Activated CD4-positive, alpha-beta T cell treated with anti-CD3 and anti-CD28 coated beads, Interleukin-2, amount 10 ng/mL, durations not matched to agents 24 days and 14 days (primary cell): ENCODE measurements around the gene NRXN2. TPM values are rescaled to one million over a fixed set of nuclear protein-coding genes. Genes with fewer than 3 reads are reported as not detected.
"Not testable (repeated sequence)": the region's sequence is repeated elsewhere in the genome, so short reads cannot be mapped to it uniquely, and the experiment has no call there.

ENCODE experiments used
- DNase-seq: peaks from one replicate; pipeline ENCODE4 v3.0.0; 2022
- H3K27ac Mint-ChIP-seq: one replicate; pipeline ENCODE4 v1.8.0; 2022; ENCODE audit warnings: mild to moderate bottlenecking, mixed read lengths
- H3K27me3 Mint-ChIP-seq: one replicate; pipeline ENCODE4 v1.8.0; 2022; ENCODE audit warnings: mixed read lengths
- H3K36me3 Mint-ChIP-seq: one replicate; pipeline ENCODE4 v1.8.0; 2022; ENCODE audit warnings: low read depth, mild to moderate bottlenecking, mixed read lengths
- H3K4me1 Mint-ChIP-seq: one replicate; pipeline ENCODE4 v1.8.0; 2021; ENCODE audit warnings: mixed read lengths
- H3K4me3 Mint-ChIP-seq: one replicate; pipeline ENCODE4 v1.8.0; 2022; ENCODE audit warnings: mild to moderate bottlenecking, moderate library complexity, mixed read lengths
- H3K9me3 Mint-ChIP-seq: one replicate; pipeline ENCODE4 v1.8.0; 2021; ENCODE audit warnings: mixed read lengths
- intact Hi-C: fragments of 100-400 bp; cut with micrococcal nuclease; formaldehyde crosslinking; loops from one replicate; pipeline ENCODE4 v1.15.1; 2023
- total RNA-seq: library from RNA; stranded (reverse); gene quantifications from 2 replicates; pipeline ENCODE4 v1.2.3, GENCODE V29; 2022

NRXN2 gene
- total RNA-seq, 1 donor from 2014 or later = 0.61 TPM

DNA sequence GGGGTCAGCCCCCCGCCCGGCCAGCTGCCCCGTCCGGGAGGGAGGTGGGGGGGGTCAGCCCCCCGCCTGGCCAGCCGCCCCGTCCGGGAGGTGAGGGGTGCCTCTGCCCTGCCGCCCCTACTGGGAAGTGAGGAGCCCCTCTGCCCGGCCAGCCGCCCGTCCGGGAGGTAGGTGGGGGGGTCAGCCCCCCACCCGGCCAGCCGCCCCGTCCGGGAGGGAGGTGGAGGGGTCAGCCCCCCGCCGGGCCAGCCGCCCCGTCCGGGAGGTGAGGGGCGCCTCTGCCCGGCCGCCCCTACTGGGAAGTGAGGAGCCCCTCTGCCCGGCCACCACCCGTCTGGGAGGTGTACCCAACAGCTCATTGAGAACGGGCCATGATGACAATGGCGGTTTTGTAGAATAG, 21.0 kb downstream of the NRXN2 start:
- H3K4me1 Mint-ChIP-seq = not testable (repeated sequence)

DNA sequence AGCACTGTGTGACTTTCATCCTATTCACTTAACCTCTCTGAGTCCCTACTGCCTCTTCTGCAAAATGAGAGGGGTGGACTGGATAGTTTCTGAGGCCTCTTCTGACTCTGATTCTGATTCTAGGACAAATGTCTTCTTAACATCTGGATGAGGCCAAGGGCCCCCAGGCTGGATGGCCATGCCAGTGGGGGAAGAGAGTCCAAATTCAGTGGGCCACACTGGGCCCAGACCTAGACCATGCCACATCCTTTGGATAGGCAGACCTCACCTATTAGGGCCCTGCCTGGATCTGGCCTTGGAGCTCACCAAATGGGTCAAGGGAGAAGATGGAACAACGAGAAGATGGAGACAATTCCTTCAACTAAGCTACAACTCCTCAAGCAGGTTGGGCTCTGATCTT, 24.6 kb downstream of the NRXN2 start:
- no peaks in the 10 kb centered on the region for H3K36me3 Mint-ChIP-seq
- H3K4me1 Mint-ChIP-seq = no peaks in the 10 kb centered on the region
- no peak overlapping the region for H3K4me3 Mint-ChIP-seq
- intact Hi-C loops = no loop called here
- no peak overlapping the region for H3K27ac Mint-ChIP-seq
- no peaks in the 10 kb centered on the region for H3K9me3 Mint-ChIP-seq
- H3K27me3 Mint-ChIP-seq = peaks cover 43% of the 10 kb centered on the region
- no peak for DNase-seq

More for the DNA sequence above, 21.0 kb downstream of the NRXN2 start:
- H3K27me3 Mint-ChIP-seq = peaks cover 41% of the 10 kb centered on the region
- H3K27ac Mint-ChIP-seq, H3K4me3 Mint-ChIP-seq, DNase-seq, H3K9me3 Mint-ChIP-seq, intact Hi-C loops, H3K36me3 Mint-ChIP-seq: not testable (repeated sequence)

DNA sequence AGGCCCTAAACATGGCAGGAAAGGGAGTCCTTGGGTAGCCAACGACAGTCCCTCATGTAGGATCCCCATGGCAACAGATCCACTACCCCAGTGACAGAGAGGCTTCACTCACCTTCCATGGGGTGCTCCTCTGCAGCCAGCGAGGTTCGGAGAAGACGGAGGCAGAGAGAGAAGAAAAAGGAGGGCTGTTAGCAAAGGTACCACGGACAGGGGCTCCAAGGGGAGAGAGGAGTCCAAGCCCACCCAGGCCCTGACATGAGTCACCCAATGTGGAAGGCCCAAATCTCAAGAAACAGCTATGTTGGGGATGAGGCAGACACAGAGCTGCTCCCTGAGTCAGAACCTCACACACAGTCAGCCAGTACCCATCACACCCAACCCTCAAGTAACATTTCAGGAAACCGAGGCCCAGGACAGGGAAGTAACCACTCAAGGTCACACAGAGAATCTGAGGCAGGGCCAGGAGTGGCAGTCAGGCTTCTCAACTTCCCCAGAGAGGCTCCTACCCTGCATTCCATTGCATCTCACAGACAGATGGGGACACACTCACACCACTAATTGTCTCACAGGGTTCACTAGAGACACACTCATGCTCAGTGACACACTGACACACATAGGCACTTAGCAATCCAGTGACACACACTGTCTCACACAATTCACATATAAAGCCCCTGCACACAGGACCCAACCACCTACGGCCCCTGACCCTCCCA, 25.2 kb downstream of the NRXN2 start:
- no peak overlapping the region for H3K4me3 Mint-ChIP-seq
- no peaks in the 10 kb centered on the region for H3K36me3 Mint-ChIP-seq
- no peak overlapping the region for H3K27ac Mint-ChIP-seq
- H3K27me3 Mint-ChIP-seq = peaks cover 46% of the 10 kb centered on the region
- DNase-seq = no peak
- intact Hi-C loops = no loop called here
- peaks cover 1% of the 10 kb centered on the region for H3K4me1 Mint-ChIP-seq
- H3K9me3 Mint-ChIP-seq = no peaks in the 10 kb centered on the region

DNA sequence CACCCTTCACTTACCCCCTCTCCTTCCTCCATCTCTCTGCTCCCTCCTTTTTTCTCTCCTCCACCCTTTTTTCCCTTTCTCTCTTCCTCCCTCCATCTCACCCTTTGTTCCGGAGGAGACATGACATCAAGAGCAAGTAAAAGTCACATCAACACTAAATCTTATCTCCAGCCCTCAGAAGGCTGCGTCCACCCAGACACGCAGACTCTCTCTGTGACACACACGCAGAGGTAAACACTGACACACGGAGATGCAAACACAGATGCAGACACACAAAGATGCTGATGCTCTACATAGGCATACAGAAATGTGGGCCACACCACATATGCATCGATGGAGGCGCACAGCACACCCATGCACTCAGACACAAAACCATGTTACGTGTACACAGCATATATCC, 27.0 kb downstream of the NRXN2 start:
- no peak for DNase-seq
- intact Hi-C loops = no loop called here
- H3K9me3 Mint-ChIP-seq = no peaks in the 10 kb centered on the region
- H3K36me3 Mint-ChIP-seq = no peaks in the 10 kb centered on the region
- H3K27me3 Mint-ChIP-seq = peaks cover 60% of the 10 kb centered on the region
- peaks cover 6% of the 10 kb centered on the region for H3K4me1 Mint-ChIP-seq
- H3K27ac Mint-ChIP-seq = no peak overlapping the region
- no peak overlapping the region for H3K4me3 Mint-ChIP-seq

DNA sequence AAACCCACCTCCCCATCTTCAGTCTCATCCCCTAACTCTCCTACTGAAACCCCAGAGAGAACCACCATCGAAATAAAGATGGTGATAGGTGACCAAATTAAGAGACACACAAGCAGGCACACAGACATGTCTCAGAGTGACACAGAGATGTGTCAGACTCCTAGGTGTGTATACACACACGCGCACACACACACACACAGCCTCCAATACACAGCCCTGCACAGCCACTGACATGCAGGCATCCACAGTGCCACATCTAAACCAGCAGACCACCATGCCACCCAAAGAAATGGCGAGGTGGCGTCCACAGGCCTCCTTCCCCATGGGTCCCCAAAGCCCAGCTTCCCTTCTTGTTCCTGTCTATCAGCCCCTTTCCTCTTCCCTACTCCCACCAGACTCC, 27.4 kb downstream of the NRXN2 start:
- no peak overlapping the region for H3K27ac Mint-ChIP-seq
- H3K27me3 Mint-ChIP-seq = peaks cover 58% of the 10 kb centered on the region
- DNase-seq = no peak
- H3K9me3 Mint-ChIP-seq = no peaks in the 10 kb centered on the region
- no peaks in the 10 kb centered on the region for H3K36me3 Mint-ChIP-seq
- H3K4me1 Mint-ChIP-seq = peaks cover 6% of the 10 kb centered on the region
- H3K4me3 Mint-ChIP-seq = no peak overlapping the region
- intact Hi-C loops = no loop called here

DNA sequence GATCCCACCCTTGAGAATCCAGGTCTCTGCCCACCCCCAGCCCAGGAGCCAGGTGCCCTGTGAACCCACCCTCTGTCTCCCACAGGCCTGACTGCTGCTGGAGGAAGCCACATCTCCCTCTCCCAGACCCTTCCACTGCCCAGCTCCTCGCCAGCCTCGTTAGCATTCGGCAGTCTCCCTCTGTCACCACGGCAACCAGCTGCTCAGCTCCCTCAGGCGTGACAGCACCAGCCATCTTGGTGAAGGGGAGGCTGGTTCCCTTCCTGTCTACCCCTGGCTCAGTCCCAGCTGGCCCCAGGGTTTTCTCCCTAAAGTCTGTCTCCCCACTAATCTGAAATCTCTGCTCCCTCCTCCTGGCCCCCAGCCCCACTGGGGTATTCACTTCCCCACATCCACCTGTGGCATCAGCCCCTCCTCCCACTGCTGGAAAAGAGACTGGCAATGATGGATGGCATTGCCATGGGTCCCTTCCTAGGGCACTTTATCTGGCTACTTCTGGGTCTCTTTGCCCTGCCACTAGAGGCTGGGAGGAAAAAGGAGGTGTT, 28.1 kb downstream of the NRXN2 start:
- intact Hi-C loops = no loop called here
- Mint-ChIP-seq H3K36me3 (no peaks in the 10 kb centered on the region), H3K4me1 (peaks cover 6% of the 10 kb centered on the region), H3K4me3 (no peak overlapping the region), H3K9me3 (no peaks in the 10 kb centered on the region), H3K27ac (no peak overlapping the region), H3K27me3 (peaks cover 55% of the 10 kb centered on the region)
- DNase-seq = no peak

DNA sequence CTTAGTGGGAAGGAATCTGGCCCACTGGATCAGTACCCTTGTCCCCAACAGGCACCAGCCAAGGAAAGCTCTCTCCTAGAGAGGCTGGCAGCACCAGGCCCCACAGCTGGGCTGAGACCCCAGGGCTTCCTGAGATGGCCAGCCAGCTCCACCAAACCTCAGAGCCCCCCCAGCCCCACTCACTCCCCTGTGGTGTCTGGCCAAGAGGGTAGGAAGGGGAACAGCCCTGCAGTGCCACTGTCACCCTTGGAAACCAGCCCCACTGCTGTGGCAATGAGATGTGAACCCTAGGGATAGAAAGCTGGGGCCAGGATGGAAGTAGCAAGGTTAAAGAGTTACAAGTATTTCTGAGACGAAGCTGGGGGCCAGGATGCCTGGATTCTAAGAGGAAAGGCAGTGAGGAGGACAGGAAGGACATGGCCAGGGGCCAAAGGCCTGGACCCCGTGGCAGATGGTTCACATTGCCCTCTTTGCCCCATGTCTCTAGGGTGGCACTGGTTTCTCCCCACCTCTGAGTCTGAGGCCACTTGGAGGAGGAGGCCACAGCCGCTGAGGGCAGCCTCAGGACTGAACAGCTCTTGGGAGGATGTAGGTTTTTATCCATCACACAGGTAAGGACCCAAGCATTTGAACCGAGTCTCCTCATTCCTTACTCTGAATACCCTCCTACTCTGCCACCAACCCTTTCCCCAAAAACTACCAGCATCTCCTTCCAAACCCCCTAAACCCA, 28.8 kb downstream of the NRXN2 start:
- peaks cover 6% of the 10 kb centered on the region for H3K4me1 Mint-ChIP-seq
- H3K27ac Mint-ChIP-seq = no peak overlapping the region
- H3K9me3 Mint-ChIP-seq = no peaks in the 10 kb centered on the region
- H3K4me3 Mint-ChIP-seq = no peak overlapping the region
- H3K27me3 Mint-ChIP-seq = peaks cover 54% of the 10 kb centered on the region
- DNase-seq = no peak
- intact Hi-C loops = no loop called here
- no peaks in the 10 kb centered on the region for H3K36me3 Mint-ChIP-seq

DNA sequence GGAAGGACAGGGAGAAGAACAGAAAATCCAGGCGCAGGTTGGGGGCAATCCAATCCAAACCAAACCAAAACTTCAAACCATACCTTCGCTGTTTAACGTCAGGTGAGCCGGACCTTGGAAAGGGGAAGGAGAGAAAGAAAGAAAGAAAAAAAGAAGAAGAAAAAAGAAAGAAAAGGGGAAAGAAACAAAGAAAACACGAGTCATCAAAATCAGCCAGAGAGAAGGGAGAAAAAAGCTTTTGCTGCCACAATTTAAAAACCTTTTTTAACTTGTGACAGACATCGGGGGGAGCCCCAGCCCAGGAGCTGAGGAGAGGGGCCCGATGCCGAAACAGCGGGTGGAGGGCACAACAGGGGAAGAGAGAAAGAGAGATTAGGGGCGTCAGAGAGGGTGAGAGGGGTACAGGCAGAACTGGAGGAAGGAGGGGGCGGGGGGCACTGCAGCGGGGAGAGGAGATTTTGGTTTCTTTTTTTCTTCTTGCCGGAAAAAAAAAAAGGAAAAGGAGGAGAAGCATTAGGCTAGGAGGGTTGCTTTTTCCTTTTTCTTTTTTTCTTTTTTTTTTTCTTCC, 30.1 kb downstream of the NRXN2 start:
- H3K27ac Mint-ChIP-seq = no peak overlapping the region
- H3K4me3 Mint-ChIP-seq = peak overlapping the region; percentile 18
- no peak for DNase-seq
- intact Hi-C loops = no loop called here
- H3K36me3 Mint-ChIP-seq = no peaks in the 10 kb centered on the region
- peaks cover 15% of the 10 kb centered on the region for H3K4me1 Mint-ChIP-seq
- H3K27me3 Mint-ChIP-seq = peaks cover 54% of the 10 kb centered on the region
- no peaks in the 10 kb centered on the region for H3K9me3 Mint-ChIP-seq

DNA sequence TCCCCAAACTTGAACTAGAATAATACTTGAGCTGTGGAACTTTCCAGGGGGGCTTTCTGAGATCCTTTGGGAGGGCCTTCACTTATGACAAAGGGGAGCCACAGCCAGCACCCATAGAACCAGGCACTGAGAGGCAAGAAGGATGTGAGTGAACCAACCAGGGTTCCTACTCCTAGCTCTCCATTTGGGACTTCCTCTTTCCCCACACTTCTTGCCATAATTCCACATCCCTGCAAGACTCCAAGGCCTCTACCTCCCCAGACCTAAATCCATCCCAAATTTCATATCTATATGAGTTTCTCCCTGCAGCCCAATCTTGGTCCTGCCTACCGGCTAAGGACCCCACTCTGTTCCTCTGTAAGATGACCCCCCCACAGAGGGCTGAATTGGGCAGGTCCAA, 31.5 kb downstream of the NRXN2 start:
- Mint-ChIP-seq H3K4me1 (peaks cover 16% of the 10 kb centered on the region), H3K9me3 (no peaks in the 10 kb centered on the region), H3K27me3 (peaks cover 53% of the 10 kb centered on the region), H3K27ac (no peak overlapping the region), H3K4me3 (no peak overlapping the region), H3K36me3 (no peaks in the 10 kb centered on the region)
- intact Hi-C loops = no loop called here
- no peak for DNase-seq

DNA sequence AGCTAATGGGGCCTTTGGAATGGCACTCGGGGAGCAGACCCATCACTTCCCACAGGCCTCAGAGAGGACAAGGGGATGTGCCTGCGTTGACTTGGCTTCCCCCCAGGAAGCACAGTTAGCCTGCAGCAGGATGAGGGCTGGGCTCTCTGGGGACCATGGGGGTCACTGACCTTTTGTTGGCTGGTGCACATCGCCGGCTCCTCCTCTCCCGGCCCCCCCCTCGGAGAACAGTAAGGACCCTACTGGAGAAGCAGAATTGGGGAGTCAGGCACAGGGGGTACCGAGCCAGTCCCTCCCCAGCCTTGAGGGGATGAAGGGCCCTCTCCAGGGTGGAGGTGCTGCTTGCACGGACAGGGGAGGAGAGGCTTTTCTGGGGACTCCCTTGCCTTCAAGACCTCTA, 32.8 kb downstream of the NRXN2 start:
- Mint-ChIP-seq H3K9me3 (no peaks in the 10 kb centered on the region), H3K27me3 (peaks cover 45% of the 10 kb centered on the region), H3K27ac (no peak overlapping the region), H3K36me3 (no peaks in the 10 kb centered on the region), H3K4me3 (no peak overlapping the region), H3K4me1 (peaks cover 16% of the 10 kb centered on the region)
- DNase-seq = no peak
- intact Hi-C loops = no loop called here

DNA sequence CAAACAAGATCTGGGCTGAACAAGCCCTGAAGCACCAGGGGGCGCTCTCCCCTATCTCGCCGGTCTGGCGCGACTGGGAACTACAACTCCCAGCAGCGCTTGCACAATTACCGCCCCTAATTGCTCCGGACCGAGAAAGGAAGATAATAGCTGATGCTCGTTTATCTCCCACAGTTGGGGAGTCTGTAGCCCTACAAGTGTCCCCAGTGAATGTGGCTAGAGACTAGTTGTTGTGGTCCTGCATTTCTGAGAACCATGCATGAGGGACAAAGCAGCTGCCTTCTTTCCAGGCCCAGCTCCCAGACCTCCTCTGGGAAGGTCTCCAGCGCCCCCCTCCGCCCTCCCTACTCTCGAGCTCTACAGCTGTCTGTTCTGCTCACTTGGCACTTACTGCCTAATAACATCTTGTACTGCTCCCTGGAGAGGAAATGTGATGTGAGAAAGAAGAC, 34.4 kb downstream of the NRXN2 start:
- intact Hi-C loops = loop anchor here (1.0 kb wide), 2 partner anchors 35 to 55 kb away; partner anchors contain the start of gene NRXN2
- Mint-ChIP-seq H3K4me1 (peaks cover 16% of the 10 kb centered on the region), H3K4me3 (peak overlapping the region; percentile 51)

DNA sequence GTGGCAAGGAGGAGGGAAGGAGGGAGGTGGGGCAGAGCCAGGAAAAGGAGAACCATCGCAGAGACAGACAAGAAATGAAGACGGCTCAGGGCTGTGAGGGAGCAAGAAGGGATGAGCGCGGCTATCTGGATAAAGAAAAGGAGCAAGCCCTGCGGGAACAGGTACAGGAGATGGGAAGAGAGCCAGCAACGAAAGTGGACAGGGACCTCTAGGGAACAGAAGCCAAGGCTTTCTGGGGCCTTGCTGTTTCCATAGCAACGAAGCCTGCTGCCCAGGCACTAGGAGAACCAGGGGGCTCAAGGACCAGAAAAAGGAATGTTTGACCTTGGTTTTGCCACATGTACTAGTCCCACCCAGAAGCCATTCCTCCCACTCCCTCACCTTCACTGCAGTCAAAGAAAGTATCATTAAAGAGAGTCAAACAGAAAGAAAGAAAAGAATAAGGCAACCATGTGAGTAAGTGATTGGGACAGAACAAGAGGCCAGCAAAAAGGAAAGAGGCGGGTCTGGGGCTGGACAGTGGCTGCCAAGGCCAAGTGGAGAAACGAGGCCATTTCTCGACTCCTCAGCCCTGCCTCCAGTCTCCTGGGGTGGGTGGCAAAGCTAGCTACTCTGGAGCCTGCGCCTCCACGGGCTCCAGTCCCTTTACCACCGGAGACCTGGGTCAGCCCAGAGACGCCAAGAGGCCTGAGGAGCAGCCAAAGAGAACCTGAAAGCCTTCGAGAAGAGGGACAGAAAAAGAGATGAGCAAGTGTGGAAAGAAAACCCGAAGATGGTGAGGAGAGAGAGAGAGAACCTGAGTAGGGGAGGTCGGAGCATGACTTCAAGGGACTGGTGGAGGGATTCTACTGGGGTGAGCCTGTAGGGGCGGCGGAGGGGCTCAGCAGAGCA, 35.1 kb downstream of the NRXN2 start:
- peak overlapping the region; percentile 51 for H3K4me3 Mint-ChIP-seq
- no peak for DNase-seq
- H3K9me3 Mint-ChIP-seq = no peaks in the 10 kb centered on the region
- no peaks in the 10 kb centered on the region for H3K36me3 Mint-ChIP-seq
- no peak overlapping the region for H3K27ac Mint-ChIP-seq
- peaks cover 16% of the 10 kb centered on the region for H3K4me1 Mint-ChIP-seq
- peaks cover 25% of the 10 kb centered on the region for H3K27me3 Mint-ChIP-seq
- intact Hi-C loops = loop anchor here (1.0 kb wide), 2 partner anchors 35 to 55 kb away; partner anchors contain the start of gene NRXN2

More for the DNA sequence above, 34.4 kb downstream of the NRXN2 start:
- no peaks in the 10 kb centered on the region for H3K36me3 Mint-ChIP-seq
- H3K9me3 Mint-ChIP-seq = no peaks in the 10 kb centered on the region
- H3K27me3 Mint-ChIP-seq = peaks cover 31% of the 10 kb centered on the region
- H3K27ac Mint-ChIP-seq = no peak overlapping the region
- peak; percentile 97 for DNase-seq

DNA sequence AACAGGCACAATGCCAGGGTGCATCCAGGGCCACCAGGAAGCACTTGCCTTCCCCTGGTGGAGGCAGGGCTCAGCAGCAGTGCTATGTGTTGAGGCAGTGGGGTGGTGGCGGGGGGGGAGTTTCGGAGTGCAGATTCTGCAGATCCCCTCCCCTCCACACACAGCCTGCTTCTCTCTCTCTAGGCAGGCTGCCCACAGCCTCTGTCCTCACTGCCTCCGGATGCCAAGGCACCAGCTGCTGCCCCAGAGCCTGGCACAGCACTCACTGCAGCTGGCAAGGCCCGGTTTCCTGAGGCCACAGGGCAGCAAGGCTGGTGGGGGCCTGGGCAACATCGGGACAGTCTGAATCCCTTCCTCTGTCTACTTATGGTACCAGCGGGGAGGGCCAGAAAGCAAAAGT, 35.8 kb downstream of the NRXN2 start:
- no peak for DNase-seq
- Mint-ChIP-seq H3K36me3 (no peaks in the 10 kb centered on the region), H3K27ac (no peak overlapping the region), H3K9me3 (no peaks in the 10 kb centered on the region), H3K4me1 (peaks cover 10% of the 10 kb centered on the region), H3K4me3 (no peak overlapping the region), H3K27me3 (peaks cover 22% of the 10 kb centered on the region)
- intact Hi-C loops = no loop called here
